Measurements from ENCODE around the gene TMEM30A.

DNA sequence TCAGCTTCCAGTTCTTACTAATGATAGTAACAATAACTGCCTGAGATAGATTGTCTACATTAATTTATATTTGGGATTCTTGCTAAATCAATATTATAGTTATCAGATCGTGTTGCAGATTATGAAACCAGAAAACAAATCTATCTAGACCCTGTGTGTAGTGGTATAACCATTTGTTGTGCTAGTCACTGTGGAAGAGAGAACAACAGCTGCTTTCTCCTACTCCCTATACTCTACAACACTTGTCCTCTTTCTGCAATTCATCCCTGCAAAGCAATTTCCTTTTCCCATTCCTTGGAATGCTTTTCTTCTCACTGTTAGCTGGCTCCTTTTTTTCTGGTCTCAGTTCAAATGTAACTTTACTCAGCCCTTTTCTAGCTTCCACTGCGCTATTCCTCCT lies 49.3 kb downstream of the TMEM30A start:
- TF ChIP-seq, protein P1, sequence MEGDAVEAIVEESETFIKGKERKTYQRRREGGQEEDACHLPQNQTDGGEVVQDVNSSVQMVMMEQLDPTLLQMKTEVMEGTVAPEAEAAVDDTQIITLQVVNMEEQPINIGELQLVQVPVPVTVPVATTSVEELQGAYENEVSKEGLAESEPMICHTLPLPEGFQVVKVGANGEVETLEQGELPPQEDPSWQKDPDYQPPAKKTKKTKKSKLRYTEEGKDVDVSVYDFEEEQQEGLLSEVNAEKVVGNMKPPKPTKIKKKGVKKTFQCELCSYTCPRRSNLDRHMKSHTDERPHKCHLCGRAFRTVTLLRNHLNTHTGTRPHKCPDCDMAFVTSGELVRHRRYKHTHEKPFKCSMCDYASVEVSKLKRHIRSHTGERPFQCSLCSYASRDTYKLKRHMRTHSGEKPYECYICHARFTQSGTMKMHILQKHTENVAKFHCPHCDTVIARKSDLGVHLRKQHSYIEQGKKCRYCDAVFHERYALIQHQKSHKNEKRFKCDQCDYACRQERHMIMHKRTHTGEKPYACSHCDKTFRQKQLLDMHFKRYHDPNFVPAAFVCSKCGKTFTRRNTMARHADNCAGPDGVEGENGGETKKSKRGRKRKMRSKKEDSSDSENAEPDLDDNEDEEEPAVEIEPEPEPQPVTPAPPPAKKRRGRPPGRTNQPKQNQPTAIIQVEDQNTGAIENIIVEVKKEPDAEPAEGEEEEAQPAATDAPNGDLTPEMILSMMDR (IDR thresholded peaks at IDR 0.05; ENCODE audit: low read length): no peak
- no peak for TF ChIP-seq EZH2 (optimal IDR thresholded peaks at IDR 0.05; ENCODE audit: low read depth, low read length)

Data from MM.1S (cell line).